NCI-H524 treated with DMSO at 0.1 percent for 48 hours (cell line): ENCODE measurements around the gene KRT14.
"Not testable (repeated sequence)": the region's sequence is repeated elsewhere in the genome, so short reads cannot be mapped to it uniquely, and the experiment has no call there.

ENCODE experiments used
- DNase-seq: peaks from one replicate; lab custom pipeline; 2025; lab: John Stamatoyannopoulos, UW

Gene KRT14

DNA sequence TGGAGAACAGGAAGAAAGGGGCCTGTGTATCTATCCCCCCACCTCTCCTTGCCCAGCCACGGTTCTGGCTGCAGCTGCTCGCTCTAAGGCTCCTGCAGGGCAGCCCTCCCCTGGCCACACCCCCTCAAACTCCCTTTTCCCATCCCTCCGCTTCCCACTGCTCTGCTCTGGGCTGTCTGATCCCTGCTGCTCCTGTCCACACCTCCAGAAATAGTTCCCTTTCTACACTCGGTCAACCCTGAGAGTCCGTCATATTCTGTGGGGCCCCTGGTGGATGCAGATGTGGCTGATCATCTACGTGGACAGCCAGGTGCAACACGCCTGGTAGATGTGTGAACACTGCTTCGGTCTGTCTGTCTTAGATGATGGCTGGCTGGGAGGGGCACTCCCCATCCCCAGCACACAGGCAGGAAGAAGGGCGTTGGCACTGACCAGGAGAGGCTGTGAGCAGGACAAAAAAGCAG is 39.3 kb downstream of the KRT14 start:
- no peak for DNase-seq

DNA sequence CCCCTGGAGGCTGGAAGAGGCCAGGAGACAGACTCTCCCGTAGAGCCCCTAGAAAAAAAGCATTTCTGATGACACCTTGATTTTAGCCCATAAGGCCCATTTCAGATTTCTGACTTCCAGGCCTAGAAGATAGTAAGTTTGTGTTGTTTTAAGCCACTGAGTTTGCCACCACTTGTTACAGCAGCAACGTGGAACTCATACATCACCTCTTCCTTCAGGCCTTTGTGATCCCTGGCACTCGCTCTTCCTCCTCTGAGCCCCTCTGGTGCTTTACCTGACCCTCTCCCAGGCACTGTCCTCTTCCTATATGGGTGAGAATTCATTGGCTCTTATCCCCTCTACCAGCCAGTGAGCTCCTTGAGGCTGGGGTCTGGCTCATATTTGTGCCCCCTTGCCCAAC is 39.9 kb downstream of the KRT14 start:
- DNase-seq, result no peak

- no peak for DNase-seq
Observed at GRCh38 chr17:41545829-41546410, 40.8 kb downstream of the KRT14 start.

GRCh38 chr17:41544935-41545334 is 41.8 kb downstream of the KRT14 start:
- DNase-seq, result no peak

- DNase-seq, result no peak
Observed at GRCh38 chr17:41544491-41544892, 42.2 kb downstream of the KRT14 start.

DNA sequence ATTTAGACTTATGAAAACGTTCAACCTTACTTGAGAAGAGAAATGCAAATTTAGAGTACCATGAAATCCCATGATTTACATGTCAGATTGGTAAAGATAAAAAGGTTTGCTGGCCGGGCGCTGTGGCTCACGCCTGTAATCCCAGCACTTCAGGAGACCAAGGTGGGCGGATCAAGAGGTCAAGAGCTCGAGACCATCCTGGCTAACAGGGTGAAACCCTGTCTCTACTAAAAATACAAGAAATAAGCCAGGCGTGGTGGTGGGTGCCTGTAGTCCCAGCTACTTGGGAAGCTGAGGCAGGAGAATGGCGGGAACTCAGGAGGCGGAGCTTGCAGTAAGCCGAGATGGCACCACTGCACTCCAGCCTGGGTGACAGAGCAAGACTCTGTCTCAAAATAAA is 43.9 kb downstream of the KRT14 start:
- DNase-seq, result not testable (repeated sequence)

DNA sequence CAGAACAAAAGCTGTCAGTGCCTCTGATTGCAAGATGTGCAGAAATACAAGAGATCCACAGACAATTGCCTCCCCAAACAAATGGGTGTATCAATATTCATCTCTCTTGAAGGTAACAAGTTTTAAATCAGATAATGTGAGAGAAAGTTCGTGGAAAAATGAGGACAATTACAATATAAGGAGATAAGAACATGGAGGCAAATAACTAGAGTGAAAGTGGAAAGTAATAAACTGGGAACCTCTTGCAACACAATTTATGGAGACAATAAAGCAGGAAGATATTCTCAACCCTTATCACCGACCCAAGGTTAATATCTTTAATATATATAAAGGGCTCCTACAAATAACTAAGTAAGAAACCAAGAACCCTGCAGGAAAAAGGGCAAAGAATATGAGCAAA is 44.3 kb downstream of the KRT14 start:
- no peak for DNase-seq

DNA sequence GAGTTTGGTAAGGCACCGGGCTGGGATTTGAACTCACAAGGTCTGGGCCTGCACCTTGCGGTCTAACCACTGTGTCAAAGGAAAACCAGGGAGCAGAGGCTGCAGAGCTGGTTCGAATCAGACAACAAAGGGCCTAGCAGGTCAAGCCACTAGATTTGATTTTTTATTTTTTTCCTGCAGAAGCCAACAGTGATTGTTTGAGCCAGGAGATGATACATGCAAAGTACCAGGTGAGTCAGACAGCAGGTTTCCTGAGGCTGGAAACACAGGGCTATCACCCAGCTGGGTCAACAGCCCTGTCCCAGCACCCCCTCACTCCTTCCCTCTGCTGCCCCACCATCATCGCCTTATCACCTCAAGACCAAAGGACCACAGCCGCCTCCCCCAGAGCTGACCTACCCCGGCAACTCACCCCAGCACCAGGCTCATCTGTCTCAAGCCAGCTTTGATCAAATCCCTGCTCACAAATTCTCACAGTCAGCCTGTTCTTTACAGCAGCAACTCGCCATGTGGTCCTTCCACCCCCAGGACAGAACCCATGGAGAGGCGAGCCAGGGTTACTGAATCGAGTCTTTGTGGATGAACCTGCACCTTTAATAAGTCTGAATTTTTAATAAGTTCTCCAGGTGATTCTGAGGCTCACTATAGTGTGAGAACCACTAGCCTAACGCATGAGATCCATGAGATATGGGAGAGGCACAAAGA is 45.6 kb downstream of the KRT14 start:
- no peak for DNase-seq

GRCh38 chr17:41539979-41540701 is 46.6 kb downstream of the KRT14 start:
- DNase-seq, result no peak

DNA sequence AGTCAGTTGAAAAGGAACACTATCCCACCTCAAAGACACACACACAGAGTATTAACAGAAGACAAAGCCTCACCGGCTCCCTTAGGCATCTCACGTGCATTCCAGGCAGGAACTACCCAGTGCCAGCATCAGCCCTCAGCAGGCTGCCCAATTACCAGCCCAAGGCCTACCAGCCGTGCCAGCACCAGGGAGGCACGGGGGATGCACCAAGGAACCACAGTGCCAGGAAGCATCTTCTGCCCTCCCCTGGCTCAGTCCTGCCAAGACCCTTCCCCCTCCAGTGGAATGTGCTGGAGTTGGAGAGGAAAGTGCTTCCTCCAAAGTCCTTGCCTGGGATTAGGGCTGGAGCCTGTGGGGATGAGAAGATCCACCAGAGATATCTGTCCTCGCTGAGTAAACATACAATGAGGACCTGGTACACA is 47.6 kb downstream of the KRT14 start:
- no peak for DNase-seq

GRCh38 chr17:41538565-41538991 is 48.1 kb downstream of the KRT14 start:
- no peak for DNase-seq

DNA sequence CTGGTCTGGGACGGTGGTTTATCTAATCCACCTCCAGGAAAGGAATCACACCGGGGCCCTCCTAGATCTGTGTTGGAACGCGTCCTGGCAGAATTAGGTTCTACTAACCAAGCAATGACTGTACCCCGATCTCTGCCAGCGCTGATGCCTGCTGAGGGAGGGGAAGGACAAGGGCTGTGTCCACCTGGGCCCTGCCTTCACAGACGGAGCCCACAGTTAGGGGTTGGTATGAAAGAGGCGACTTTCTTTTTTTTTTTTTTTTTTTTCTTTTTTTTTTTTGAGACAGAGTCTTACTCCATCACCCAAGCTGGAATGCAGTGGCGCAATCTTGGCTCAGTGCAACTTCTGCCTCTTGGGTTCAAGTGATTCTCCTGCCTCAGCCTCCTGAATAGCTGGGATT is 48.7 kb downstream of the KRT14 start:
- DNase-seq, result no peak

- DNase-seq, result no peak
Observed at GRCh38 chr17:41537614-41537954, 49.1 kb downstream of the KRT14 start.

DNA sequence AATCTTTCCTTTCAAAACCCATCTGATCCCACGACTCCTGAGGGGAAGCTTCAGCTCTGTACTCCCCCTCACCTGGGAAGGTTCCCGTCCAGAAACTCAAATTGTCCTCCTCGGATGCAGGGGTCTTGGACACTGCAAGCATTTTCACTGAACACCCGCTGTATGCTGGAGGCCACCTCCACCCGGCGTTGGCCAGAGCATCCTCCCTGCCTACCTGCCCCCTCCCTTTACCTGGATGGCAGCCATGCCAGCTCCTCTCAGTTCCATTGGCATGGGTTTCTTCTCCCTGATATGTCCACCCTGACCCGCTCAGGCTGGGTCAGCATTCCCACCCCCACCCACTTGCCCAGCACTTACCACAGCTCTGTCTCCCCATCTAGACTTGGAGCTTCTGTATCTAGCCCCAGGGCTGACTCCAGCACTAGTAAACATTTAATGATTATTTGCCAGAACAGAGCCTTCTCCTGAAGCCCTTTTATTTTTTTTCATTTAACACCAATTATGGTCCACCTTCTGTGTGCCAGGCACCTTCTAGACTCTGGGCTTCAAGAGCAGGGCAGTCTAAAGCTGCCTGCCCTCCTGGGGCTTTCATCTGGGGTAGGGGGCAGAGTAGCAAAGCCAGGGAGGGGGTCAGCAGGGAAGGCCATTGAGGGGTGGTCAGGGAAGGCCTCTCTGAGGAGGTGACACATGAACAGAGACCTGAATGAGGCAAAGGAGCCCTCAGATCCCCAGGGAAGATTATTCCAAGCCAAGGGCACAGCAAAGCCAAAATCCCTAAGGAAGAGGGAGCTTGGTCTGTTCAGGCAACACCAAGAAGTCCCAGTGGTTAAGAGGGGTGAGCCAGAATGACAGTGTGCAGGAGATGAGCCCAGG is 49.7 kb downstream of the KRT14 start:
- no peak for DNase-seq

GRCh38 chr17:41535764-41536481 is 50.8 kb downstream of the KRT14 start:
- no peak for DNase-seq

- no peak for DNase-seq
Observed at GRCh38 chr17:41534899-41535546, 51.7 kb downstream of the KRT14 start.

- DNase-seq, result no peak
Observed at GRCh38 chr17:41533613-41534012, 53.1 kb downstream of the KRT14 start.

GRCh38 chr17:41532947-41533570 is 53.6 kb downstream of the KRT14 start:
- no peak for DNase-seq
